HG03575 (cell line): ENCODE data around the gene KLK1.
"Not testable (repeated sequence)": the region's sequence is repeated elsewhere in the genome, so short reads cannot be mapped to it uniquely, and the experiment has no call there.

Experiments
- ATAC-seq: cut with Tn5 transposase; IDR thresholded peaks from one replicate; pipeline ENCODE4 v1.9.1; 2021; ENCODE audit not compliant: unreplicated experiment, insufficient number of reproducible peaks, low FRiP score; ENCODE audit errors: extremely low read depth

The KLK1 gene

GRCh38 chr19:50818859-50819472, 4.6 kb downstream of the KLK1 start:
- no peak for ATAC-seq

- ATAC-seq: no peak
These were observed 5.4 kb downstream of the KLK1 start for GRCh38 chr19:50817941-50818858.

GRCh38 chr19:50815439-50815838, 8.1 kb downstream of the KLK1 start:
- no peak for ATAC-seq

GRCh38 chr19:50814883-50815282, 8.7 kb downstream of the KLK1 start:
- ATAC-seq: no peak

- ATAC-seq: no peak
These were observed 11.1 kb downstream of the KLK1 start for GRCh38 chr19:50812474-50812873.

GRCh38 chr19:50811622-50812238, 11.9 kb downstream of the KLK1 start:
- ATAC-seq: not testable (repeated sequence)

- no peak for ATAC-seq
These were observed 14.7 kb downstream of the KLK1 start for GRCh38 chr19:50808856-50809255.

GRCh38 chr19:50804420-50805272, 18.9 kb downstream of the KLK1 start:
- peak; percentile 57 for ATAC-seq

- no peak for ATAC-seq
These were observed 19.8 kb downstream of the KLK1 start for GRCh38 chr19:50803633-50804419.

- no peak for ATAC-seq
These were observed 22.5 kb downstream of the KLK1 start for GRCh38 chr19:50801107-50801506.

GRCh38 chr19:50799547-50799851, 24.1 kb downstream of the KLK1 start:
- no peak for ATAC-seq

GRCh38 chr19:50798659-50799546, 24.7 kb downstream of the KLK1 start:
- no peak for ATAC-seq

- no peak for ATAC-seq
These were observed 25.6 kb downstream of the KLK1 start for GRCh38 chr19:50797781-50798658.

- ATAC-seq: no peak
These were observed 26.2 kb downstream of the KLK1 start for GRCh38 chr19:50797429-50797780.

GRCh38 chr19:50796634-50797428, 26.8 kb downstream of the KLK1 start:
- no peak for ATAC-seq

GRCh38 chr19:50796128-50796633, 27.4 kb downstream of the KLK1 start:
- ATAC-seq: no peak
